Stimulated activated CD8-positive, alpha-beta memory T cell treated with anti-CD3 and anti-CD28 coated beads, Interleukin-15, amount 100 ng/mL, for 24 hours (primary cell): ENCODE data around the gene DNAJC25.

Experiments used
- DNase-seq: peaks from one replicate; pipeline ENCODE4 v3.0.0-alpha.2; 2020; ENCODE audit warnings: low read depth

Gene DNAJC25

DNA sequence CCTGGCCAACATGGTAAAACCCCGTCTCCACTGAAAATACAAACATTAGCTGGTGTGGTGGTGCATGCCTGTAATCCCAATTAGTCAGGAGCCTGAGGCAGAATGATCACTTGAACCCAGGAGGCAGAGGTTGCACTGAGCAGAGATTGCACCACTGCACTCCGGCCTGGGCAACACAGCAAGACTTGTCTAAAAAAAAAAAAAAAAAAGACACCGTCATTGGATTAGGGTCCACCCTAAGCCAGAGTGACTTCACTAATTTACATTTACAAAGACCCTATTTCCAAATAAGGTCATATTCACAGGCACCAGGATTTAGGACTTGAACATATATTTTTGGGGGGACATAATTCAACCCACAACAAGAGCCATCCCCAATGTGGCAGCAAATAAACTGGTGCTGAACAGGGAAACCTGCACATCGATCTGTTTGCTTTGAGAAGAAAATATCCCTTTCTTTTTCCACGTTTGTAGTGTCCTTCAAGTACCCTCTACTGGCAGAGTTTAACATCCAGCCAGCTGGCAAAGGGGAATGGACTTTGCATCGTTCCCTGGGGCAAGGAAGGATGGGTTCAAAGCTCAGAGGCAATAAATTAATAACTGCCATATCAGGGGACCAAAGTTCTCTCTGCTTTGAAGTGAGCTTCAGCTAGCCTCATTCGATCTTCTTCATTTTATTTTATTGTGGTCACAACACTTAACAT lies 3.7 kb upstream of the DNAJC25 start:
- no peak for DNase-seq

- no peak for DNase-seq
These were observed 2.7 kb upstream of the DNAJC25 start for GRCh38 chr9:111628411-111628810.

DNA sequence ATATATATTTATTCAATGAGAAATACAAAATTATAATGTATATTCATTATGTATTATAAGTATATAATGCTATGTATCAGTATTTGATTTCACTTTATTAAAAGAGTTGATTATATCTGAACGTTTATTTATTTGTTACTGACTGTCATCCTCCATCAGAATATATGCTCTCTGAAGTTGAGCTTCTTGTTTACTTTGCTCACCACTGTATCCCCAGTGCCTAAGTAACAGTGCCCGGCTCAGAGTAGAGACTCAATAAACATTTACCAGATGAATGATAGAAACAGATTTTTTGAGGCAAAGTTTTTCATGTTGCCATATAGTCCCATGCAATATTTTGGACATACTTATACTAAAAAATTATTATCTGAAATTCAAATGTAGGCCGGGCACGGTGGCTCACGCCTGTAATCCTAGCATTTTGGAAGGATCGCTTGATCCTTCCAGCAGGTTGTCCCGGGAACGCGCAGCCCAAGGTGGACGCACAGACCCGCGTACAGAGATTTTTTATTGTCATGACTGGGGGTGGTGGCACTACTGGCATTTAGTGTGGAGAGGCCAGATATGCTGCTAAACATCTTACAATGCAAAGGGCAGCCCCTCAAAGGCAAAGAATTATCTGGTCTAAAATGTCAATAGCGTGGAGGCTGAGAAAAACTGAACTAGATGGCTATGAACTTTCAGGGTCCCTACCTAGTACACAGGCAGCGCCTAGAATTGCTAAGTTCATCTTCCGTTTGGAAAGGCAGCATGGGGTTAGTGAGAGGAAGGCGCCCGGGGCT lies 761 bp upstream of the DNAJC25 start:
- DNase-seq: no peak

DNA sequence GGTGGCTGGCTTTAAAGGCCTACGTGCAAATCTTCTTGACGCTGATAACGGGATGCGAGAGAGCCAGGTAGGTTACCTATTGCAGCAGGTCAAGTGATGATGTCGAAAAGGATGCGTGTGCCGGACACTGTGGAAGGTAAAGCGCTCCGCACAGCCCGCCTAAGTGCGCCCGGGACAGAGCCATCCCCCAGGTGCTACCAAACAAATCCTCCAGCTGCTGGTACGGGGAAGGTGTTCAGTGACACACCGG lies 245 bp upstream of the DNAJC25 start:
- DNase-seq: no peak

DNA sequence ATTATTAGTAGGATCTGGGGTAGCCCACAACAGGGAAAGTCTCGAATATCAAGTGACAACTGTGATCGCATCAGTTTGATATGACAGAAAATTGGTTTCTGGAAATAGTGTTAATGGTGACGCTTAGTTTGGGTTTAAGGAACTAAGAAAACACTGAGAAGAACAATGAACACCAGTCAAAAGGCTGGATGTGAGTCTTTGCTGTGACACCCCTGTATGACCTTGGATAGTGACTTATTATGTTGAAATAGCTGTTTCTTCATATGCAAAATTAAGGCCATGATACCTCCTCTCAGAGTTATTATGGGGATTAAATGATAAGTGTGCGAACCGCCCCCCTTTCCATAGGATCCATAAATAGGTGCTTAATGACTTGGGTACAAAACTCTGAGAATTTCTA lies 926 bp downstream of the DNAJC25 start:
- no peak for DNase-seq

DNA sequence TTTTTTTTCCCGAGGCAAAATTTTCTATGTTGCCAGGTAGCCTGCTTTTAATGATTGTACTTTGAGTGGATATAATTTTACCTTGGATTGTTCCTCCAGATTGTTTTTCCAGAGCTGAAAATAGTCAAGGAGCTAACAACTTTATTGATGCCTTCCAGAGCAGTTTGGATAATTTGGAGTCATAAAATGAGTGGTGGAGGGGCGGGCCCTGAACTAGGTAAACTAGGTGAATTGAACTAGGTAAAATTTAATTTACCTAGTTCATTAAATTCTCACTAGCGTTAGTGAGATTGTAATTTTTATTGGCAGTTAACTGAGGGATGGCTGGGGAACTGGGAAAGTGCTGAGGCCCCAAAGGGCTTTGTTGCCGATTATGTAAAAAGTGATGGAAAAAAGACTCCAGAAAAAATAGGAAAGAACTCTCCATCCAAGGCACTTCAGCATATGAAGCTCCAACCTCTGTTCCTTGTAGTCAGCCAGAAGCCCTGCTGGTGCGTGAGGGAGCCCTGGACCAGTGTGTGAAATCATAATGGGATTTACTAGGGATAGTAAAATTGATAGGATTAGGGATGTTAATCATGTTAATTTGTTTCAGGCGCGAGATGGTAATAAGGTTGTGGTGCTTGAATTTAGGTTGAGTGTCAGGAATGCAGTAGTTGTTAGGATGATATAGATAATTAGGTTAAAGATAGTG lies 1.7 kb downstream of the DNAJC25 start:
- no peak for DNase-seq

- DNase-seq: no peak
These were observed 2.2 kb downstream of the DNAJC25 start for GRCh38 chr9:111633389-111633736.

- no peak for DNase-seq
These were observed 3.7 kb downstream of the DNAJC25 start for GRCh38 chr9:111634860-111635259.

DNA sequence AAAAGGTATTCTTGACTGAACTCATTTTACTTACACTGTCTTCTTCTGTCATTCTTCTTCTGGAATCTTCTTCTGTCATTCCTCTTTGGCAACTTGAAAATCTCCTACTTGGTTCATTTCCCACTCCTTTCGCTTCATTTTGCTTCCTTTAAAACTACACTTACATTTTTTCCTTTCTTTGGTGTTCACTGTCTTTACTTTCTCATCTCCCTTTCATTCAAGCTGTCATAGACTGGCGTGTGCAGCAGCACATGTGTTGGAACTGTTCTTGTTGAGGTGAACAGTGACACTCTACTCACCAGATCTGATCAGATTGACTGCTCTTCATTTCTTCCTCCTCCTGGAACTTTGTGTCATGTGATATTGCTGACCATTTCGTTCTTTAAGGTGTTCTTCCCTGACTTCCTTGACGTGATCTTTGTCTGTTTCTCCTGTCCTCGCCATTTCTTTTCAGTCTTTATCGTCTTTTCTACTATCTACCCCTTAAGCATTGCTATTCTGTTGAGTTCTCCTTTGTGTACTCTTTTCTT lies 6.4 kb downstream of the DNAJC25 start:
- DNase-seq: no peak

DNA sequence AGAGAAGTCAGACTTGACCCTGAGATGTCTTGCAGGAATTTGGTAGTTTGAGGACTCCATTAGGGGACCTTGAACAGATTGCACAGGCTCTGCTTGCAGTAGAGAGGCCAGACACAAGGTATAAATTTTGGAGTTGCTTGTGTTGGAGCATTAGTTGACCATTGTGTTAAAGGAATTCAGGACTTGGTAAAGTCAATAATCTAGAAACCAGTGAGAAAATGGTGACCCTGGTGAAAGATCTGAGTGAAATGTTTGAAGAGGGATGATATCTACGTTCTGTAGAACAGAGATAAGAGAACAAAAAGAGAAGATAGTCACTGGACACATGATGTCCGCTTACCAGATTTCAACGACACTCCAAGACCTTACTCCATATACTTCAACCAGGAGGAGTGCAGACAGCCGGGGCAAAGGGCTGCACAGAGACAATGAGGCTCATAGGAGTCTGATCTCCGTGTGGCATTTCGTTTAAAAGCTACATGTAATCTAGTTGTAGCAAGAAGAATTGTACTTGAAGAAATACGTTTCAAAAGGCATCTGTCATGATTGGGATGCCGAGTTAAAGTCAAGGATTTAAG lies 13.2 kb downstream of the DNAJC25 start:
- DNase-seq: no peak

DNA sequence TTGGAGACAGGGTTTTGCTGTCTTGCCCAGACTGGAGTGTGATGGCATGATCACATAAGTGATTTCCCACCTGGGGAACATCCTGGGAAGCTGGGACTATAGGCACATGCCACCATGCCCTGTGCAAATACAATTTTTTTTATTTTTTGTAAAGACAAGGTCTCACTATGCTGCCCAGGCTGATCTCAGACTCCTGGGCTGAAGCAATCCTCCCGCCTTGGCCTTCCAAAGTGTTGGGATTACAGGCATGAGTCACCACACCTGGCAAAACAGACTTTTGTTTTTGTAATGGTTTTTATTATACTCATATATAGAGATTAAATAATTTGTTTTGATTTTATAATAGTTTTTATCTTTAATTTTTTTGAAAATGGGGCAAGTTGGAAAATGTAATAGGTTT lies 14.7 kb downstream of the DNAJC25 start:
- DNase-seq: no peak

DNA sequence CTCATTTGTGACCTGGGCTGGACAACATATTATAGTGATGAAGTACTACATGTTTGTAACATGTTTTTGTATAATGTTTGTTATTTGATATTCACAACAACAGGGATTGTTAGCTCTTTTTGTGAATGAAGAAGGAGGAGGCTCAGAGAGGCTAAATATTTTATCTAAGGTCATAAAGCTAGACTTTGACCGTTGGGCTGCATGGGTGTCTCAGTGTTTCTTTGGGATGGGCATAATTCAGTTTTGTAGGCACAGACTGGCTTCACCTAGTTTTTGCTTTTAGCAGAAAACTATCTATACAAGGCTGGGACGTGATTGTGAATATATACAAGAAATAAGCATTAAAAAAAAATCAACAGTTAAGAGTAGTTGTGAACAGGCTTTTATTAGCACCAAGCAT lies 15.3 kb downstream of the DNAJC25 start:
- no peak for DNase-seq

GRCh38 chr9:111648066-111648465 lies 16.9 kb downstream of the DNAJC25 start:
- no peak for DNase-seq

- no peak for DNase-seq
These were observed 17.9 kb downstream of the DNAJC25 start for GRCh38 chr9:111649016-111649415.

- DNase-seq: no peak
These were observed 25.9 kb downstream of the DNAJC25 start for GRCh38 chr9:111657051-111657450.

DNA sequence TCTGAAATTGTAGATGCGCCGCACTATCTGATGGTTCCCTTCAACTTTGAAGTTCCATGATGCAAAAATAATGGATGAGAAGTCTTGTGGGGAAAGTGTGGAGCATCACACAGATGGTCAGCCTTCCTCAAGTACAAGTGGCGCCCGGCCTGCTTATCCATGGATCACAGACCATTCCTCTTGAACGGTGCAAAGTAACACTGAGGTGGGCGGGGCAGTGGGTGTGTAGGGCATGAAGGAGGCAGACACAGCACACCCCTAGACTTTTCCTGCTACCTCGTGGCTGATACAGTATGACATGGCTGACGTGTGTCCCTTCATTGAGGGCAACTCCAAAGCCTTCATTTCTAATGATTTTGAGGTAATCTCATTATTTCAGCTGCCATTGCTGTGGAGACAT lies 27.8 kb downstream of the DNAJC25 start:
- DNase-seq: no peak

GRCh38 chr9:111659691-111660090 lies 28.6 kb downstream of the DNAJC25 start:
- no peak for DNase-seq

DNA sequence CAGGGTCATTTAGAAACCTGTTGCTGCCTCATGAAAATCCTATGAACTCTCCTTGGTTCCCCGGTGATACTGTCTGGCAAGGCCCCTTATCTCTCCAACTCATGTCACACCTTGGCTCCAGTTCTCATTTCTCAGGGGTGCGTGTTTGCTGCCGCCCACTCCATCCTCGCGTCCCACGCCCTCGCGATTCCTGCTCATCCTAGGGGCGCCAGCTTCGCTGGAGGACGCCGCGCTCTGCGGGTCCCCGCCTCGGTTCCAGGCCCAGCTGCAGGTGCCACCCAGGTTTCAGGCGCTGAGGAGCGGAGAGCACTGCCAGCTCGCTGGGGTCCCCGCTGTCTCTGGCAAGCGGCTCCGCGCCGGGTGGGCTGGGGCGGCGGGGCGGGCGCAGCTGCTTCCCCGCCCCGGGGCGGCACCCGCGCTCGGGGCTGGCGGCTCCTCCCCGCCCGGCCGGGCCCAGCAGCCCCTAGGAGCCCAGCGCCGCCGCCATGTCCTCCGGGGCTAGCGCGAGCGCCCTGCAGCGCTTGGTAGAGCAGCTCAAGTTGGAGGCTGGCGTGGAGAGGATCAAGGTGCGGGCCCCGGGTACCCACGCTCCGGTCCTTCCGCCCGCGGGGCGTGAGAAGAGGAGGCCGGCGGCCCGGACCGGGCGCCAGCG lies 30.1 kb downstream of the DNAJC25 start, which contains the start of gene GNG10:
Gene GNG10, plus strand, starts transcription at position 456 of the 652 bp plus-strand sequence. Its CDS starts 30 bp downstream, at position 486.
- peak; percentile 51 for DNase-seq

GRCh38 chr9:111661802-111662521 lies 30.8 kb downstream of the DNAJC25 start:
- DNase-seq: no peak

DNA sequence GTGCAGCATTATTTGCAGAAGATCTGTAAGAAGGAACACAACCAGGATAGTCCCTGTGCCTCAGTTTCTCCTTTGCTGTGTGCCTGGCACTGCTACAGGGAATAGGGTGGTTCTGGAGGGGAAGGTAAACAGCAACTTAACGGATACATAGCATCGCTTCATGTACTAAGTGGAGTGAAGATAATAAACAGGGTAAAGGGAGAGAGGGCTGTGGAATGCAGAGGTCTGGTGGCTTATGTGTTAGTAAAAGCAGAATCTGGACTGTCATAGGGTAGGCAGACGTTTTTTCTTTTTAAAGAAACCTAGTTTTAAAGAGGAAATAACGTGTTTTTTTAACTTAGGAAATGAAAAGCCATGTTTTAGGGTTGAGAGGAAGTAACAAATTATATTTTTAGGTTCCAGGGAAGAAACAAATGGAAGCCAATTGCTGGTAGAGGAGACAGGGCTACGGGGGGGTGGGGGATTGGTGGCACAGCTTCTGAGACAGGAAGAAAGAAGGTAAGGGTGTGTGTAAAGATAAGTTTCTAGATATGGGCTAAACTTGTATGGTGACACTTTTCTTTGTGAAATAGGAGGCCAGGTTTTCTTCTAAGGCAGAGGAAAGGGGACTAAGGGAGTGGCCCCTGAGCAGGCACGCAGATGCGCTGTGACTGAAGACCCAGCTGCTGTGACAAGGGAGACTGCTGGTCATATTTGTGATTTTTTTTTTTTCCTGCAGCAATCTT lies 31.6 kb downstream of the DNAJC25 start:
- no peak for DNase-seq

GRCh38 chr9:111663301-111663823 lies 32.2 kb downstream of the DNAJC25 start:
- DNase-seq: no peak
